GM18517 (cell line): ENCODE results near the gene PIAS4.

ENCODE experiments used
- ATAC-seq: cut with Tn5 transposase; IDR thresholded peaks from one replicate; pipeline ENCODE4 v1.9.1; 2021; ENCODE audit warnings: mild to moderate bottlenecking, moderate library complexity; ENCODE audit not compliant: unreplicated experiment

Gene PIAS4

GRCh38 chr19:4042064-4042730, 34.7 kb downstream of the PIAS4 start:
- no peak for ATAC-seq

- no peak for ATAC-seq
Measured at GRCh38 chr19:4042731-4043082, 35.2 kb downstream of the PIAS4 start.

GRCh38 chr19:4043401-4043800, 35.9 kb downstream of the PIAS4 start:
- no peak for ATAC-seq

- no peak for ATAC-seq
Measured at GRCh38 chr19:4043966-4044715, 36.6 kb downstream of the PIAS4 start.

DNA sequence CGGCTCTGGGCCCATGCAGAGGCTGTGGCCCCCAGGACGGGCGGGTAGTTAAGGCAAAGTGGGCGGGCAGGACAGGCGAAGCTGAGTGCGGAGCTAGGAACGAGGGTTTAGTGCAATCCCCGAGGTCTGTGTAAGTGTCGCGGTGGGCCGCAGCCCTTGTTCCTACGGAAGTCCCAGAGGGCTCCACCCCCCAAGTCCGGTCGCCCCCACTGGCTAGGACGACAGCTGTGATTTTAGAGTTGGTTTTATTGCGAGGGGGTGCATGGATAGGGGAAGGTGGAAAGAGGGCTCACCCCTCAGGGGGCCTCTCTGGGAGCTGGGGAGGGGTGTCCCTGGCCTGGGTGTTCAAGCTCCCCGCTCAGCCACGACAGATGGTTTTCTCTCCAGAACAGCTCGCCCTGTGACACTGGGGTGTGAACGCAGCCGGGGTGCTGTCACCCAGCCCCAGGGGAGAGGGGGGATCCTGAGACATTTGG, 37.5 kb downstream of the PIAS4 start:
- ATAC-seq = no peak

DNA sequence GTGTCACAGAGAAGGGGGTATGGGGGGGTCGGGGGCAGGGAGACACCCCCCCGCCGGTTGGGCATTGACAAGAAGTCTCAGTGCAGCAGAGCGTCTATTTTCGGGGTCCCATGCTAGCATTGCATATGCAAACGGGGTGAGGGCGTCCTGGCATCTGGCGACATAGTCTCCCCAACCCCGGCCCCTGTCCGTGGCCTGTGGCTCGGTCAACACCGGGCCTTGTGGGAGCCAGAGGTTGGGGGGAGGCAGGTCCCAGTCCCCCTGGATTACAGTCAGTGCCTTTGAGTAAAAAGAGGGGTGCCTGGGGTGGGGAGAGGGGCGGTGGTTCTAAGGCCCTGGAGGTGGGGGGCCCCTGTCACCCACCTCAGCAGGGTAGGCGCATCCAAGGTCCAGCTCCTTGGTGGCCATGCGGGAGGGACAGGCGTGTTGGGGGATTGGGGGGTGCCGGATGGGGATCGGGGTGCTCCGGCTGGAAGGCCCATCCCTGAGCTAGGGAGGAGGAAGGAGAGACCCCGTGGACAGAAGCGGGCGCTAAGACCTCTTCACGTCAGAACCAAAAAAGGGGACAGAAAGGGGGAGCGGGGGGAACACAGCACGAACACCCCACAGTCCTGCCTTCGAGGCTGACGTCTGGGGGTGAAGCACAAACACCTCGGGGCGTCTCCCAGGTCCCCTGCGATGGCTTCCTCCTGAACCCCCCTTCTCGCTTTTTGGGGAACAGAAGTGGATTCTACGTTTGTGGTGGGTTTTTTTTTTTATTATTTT, 38.2 kb downstream of the PIAS4 start:
- ATAC-seq = no peak

DNA sequence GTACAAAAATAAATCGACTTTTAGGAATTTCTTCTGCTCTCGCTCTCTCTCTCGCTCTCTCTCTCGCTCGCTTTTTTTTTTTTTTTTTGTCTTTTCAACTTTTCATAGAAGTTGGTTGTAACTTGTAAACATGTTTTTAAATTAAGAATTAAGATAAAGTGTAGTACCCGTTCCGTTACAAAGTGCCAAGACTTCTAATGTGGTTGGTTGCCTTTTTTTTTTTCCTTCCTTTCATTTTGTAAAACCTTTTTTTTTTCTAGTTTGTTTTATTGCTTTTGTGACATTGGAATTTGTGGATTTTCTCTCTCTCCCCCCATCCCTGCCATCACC, 38.8 kb downstream of the PIAS4 start:
- no peak for ATAC-seq

DNA sequence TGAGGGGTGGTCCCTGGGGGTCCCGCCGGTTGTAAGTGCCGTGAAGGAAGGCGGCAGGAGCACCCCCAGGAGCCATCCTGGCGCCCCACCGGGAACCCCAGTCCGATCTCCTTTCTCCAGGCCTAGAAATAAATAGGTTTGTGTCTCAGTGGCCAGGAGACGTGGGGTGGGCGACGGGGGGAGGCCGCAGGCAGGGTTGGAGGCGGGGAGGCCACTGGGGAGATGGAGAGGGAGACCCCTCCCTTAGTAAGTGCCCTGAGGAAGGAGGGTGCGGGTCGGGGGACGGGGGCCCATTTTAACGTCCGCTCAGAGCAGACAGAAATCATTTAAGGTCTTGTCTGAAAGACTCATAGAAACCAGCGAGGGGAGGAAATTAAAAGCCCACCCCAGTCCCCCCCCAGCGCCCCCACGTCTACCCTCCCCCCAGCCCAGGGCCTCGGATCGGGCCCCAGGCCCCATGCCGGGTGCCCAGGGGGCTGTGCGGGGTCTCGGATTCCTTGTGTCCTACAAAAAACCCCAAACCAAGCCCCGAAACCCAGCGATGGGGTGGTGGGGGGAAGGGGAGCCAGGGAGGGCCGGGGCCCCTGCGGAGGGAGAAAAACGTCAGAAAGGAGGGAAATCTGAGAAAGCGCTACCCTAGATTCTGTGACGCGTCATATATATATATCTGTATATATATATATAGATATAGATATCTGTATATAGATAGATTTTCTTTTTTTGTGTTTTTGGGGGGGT, 39.6 kb downstream of the PIAS4 start:
- ATAC-seq = no peak

GRCh38 chr19:4049432-4049831, 41.9 kb downstream of the PIAS4 start:
- no peak for ATAC-seq

- ATAC-seq = no peak
Measured at GRCh38 chr19:4051175-4052101, 43.9 kb downstream of the PIAS4 start.

DNA sequence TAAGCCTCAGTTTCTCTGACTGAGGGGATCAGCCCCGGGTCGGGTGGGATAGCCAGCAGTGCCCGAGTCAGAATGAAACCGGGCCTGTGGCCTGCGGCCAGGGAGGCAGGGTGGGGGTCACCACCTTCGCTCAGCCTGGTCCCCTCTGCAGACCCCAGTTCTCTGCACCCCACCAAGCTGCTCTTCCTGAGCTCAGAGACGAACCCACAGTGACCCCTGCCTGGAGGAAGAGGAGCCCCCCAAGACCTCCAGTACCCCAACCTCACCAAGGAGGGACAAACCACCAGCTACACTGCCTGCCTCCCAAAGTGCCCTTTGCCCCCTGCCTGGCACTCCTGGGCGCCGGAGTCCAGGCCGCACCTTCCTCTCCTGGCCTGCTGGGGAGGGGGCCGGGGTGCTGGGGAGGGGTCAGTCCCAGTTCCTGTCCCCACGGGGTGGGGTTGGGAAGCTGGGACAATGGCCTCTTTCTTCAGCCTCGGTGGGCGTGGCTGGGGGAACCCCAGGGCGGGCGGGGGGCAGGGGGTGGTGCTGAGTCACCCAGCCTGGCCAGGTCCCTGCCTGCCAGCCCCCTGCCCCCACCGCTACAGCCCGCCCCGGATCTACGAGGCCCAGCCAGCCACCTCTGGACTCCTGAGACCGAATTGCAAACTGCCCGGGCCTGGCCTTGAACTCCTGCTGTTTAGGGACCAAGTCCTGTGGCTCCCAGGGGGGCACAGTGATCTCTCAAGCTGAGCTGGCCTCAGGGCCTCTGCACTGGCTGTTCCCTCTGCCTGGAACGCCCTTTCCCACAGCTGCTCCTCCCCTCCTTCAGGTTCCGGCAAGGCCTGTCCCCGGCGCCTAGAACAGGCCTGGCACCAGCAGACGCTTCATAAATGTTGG, 44.8 kb downstream of the PIAS4 start:
- no peak for ATAC-seq

DNA sequence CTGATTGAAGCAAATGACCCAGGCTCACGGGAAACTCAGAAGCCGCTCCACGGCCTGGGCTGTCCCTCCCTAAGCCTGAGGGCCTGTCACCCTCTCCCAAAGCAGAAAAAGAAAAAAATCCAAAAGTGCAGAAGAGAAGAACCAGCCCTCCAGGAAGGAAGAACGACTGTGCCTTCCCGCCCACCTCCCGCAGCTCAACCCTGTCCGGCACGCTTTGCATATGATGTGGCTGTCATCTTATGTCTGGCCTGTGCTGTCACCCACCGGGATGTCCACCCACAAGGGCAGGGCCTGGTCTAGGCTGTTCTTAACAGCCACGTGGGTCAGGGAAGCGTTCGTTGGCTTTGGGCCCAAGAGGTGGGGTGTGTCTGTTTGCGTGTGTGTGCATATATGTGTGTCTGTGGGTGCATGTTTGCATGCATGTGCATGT, 45.5 kb downstream of the PIAS4 start:
- no peak for ATAC-seq

GRCh38 chr19:4053423-4054324, 46.1 kb downstream of the PIAS4 start:
- ATAC-seq = no peak

DNA sequence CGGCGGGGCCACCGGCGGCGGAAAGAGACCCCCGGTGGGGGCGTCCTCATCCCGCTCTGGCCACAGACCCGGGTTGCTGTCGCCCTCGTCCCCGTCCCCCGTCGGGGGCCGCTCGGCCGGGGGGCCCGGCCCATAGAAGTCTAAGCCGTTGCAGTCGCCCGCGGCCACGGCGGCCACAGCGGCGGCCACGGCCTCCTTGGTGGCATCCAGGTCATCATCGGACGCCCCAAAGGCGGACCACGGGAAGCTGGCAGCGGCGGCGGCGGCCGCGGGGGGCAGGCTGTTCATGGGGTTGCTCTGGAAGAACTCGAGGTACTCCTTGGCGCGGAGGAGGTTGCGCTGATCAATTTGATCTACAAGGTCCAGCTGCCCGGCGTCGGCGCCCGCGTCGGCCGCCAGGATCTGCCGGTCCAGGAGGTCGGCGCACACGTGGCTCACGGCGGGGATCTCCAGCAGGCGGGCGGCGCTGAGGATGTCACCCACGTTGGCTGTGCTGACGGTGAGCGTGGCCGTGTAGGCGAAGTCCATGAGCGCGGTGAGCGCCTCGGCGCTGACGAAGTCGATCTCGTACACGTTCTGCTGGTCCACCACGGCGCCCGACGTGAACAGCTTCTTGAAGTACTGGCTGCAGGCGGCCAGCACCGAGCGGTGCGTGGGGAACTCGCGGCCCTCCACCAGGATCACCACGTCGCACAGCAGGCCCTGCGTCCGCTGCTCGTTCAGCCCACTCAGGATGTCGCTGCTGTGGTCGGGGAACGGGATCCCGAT, 47.1 kb downstream of the PIAS4 start:
- ATAC-seq = no peak

GRCh38 chr19:4055209-4055552, 47.6 kb downstream of the PIAS4 start:
- no peak for ATAC-seq

GRCh38 chr19:4057931-4058692, 50.6 kb downstream of the PIAS4 start:
- ATAC-seq = no peak
